ENCODE data around the gene KAT14.
A peak's percentile ranks its signal among the peaks of the same experiment; 100 is the strongest.
"Not testable (repeated sequence)": the region's sequence is repeated elsewhere in the genome, so short reads cannot be mapped to it uniquely, and the experiment has no call there.

KAT14 gene

GRCh38 chr20:18137412-18138265 is at the start of gene KAT14, which contains the start of gene PET117:
Gene KAT14, plus strand, starts transcription at chr20:18137863. Its CDS starts 4,798 bp downstream, at chr20:18142661.
Gene PET117, plus strand, starts transcription at chr20:18137863. Its CDS starts 93 bp downstream, at chr20:18137956.
- DNase-seq (ENCODE audit: low read depth), result peak; percentile 89

GRCh38 chr20:18088298-18088697 is 49.4 kb upstream of the KAT14 start:
- DNase-seq (ENCODE audit: low read depth), result not testable (repeated sequence)

GRCh38 chr20:18088841-18089240 is 48.8 kb upstream of the KAT14 start:
- DNase-seq (ENCODE audit: low read depth), result not testable (repeated sequence)

GRCh38 chr20:18090044-18090443 is 47.6 kb upstream of the KAT14 start:
- no peak for DNase-seq (ENCODE audit: low read depth)

GRCh38 chr20:18090477-18090876 is 47.2 kb upstream of the KAT14 start:
- no peak for DNase-seq (ENCODE audit: low read depth)

- DNase-seq (ENCODE audit: low read depth), result no peak
Observed at GRCh38 chr20:18091623-18092022, 46.0 kb upstream of the KAT14 start.

- no peak for DNase-seq (ENCODE audit: low read depth)
Observed at GRCh38 chr20:18092890-18093289, 44.8 kb upstream of the KAT14 start.

GRCh38 chr20:18093388-18093787 is 44.3 kb upstream of the KAT14 start:
- DNase-seq (ENCODE audit: low read depth), result no peak

GRCh38 chr20:18094191-18094590 is 43.5 kb upstream of the KAT14 start:
- DNase-seq (ENCODE audit: low read depth), result no peak

GRCh38 chr20:18100569-18100968 is 37.1 kb upstream of the KAT14 start:
- not testable (repeated sequence) for DNase-seq (ENCODE audit: low read depth)

GRCh38 chr20:18101125-18101810 is 36.4 kb upstream of the KAT14 start:
- DNase-seq (ENCODE audit: low read depth), result no peak

- no peak for DNase-seq (ENCODE audit: low read depth)
Observed at GRCh38 chr20:18103497-18103896, 34.2 kb upstream of the KAT14 start.

GRCh38 chr20:18108326-18108725 is 29.3 kb upstream of the KAT14 start:
- DNase-seq (ENCODE audit: low read depth), result no peak

- not testable (repeated sequence) for DNase-seq (ENCODE audit: low read depth)
Observed at GRCh38 chr20:18128574-18128973, 9.1 kb upstream of the KAT14 start.

GRCh38 chr20:18132663-18133062 is 5.0 kb upstream of the KAT14 start:
- DNase-seq (ENCODE audit: low read depth), result no peak

- DNase-seq (ENCODE audit: low read depth), result no peak
Observed at GRCh38 chr20:18133962-18134361, 3.7 kb upstream of the KAT14 start.

GRCh38 chr20:18138266-18138582 is 561 bp downstream of the KAT14 start:
- DNase-seq (ENCODE audit: low read depth), result no peak

- DNase-seq (ENCODE audit: low read depth), result no peak
Observed at GRCh38 chr20:18138639-18139583, 1.2 kb downstream of the KAT14 start.

GRCh38 chr20:18139832-18140231 is 2.2 kb downstream of the KAT14 start:
- no peak for DNase-seq (ENCODE audit: low read depth)

GRCh38 chr20:18144541-18145099 is 7.0 kb downstream of the KAT14 start:
- no peak for DNase-seq (ENCODE audit: low read depth)

- DNase-seq (ENCODE audit: low read depth), result no peak
Observed at GRCh38 chr20:18154342-18154741, 16.7 kb downstream of the KAT14 start.

- DNase-seq (ENCODE audit: low read depth), result no peak
Observed at GRCh38 chr20:18156045-18156444, 18.4 kb downstream of the KAT14 start.
